H1 (cell line): ENCODE data around the gene SPTBN5. TPM values are rescaled to one million over a fixed set of nuclear protein-coding genes. Genes with fewer than 3 reads are reported as not detected.

Experiments
- CTCF ChIA-PET: fragments of 300-600 bp; sonication (Branson Sonifier 250); formaldehyde crosslinking; loops from one replicate; lab custom pipeline; 2021; ENCODE audit not compliant: partially characterized antibody; lab: Charles Lee
- POLR2A ChIA-PET: fragments of 300-600 bp; sonication (Branson Sonifier 250); formaldehyde crosslinking; loops from one replicate; lab custom pipeline; 2021; ENCODE audit warnings: inconsistent platforms; ENCODE audit not compliant: partially characterized antibody; lab: Charles Lee
- DNase-seq, 2 experiments: peaks; one replicate each; pipeline versions ENCODE4 v3.0.0 to v3.0.0-alpha.2; 2010 to 2022; ENCODE audit warnings: low spot score in 2 of 2, low read depth in 1 of 2, mixed read lengths in 1 of 2
- FAIRE-seq: peaks from 2 replicates; lab custom pipeline; 2011; peaks lifted over from hg19 to GRCh38; lab: Jason Lieb, UNC
- H2AFZ ChIP-seq: 2 replicates; pipeline ENCODE4 v1.8.1; 2012; ENCODE audit warnings: low read length, inconsistent platforms
- H2AK5ac ChIP-seq: 2 replicates; pipeline ENCODE4 v1.6.1; 2013; ENCODE audit warnings: low read depth, low read length
- H2BK120ac ChIP-seq: replicated peaks from 2 replicates; pipeline ENCODE3; 2013; ENCODE audit warnings: low read depth, low read length, inconsistent platforms
- H2BK12ac ChIP-seq: 2 replicates; pipeline ENCODE4 v1.6.1; 2013; ENCODE audit warnings: low read depth, low read length
- H2BK15ac ChIP-seq: 2 replicates; pipeline ENCODE4 v1.6.1; 2013; ENCODE audit warnings: low read length
- H2BK20ac ChIP-seq: 2 replicates; pipeline ENCODE4 v1.6.1; 2013; ENCODE audit warnings: low read length
- H2BK5ac ChIP-seq: 2 replicates; pipeline ENCODE4 v1.6.1; 2013; ENCODE audit warnings: low read depth, low read length
- H3K14ac ChIP-seq: 2 replicates; pipeline ENCODE4 v1.6.1; 2013; ENCODE audit warnings: inconsistent platforms; ENCODE audit not compliant: insufficient read length
- H3K18ac ChIP-seq: 2 replicates; pipeline ENCODE4 v1.6.1; 2013; ENCODE audit warnings: low read length; ENCODE audit errors: extremely low read depth
- H3K23ac ChIP-seq: 2 replicates; pipeline ENCODE4 v1.6.1; 2013; ENCODE audit warnings: inconsistent platforms; ENCODE audit not compliant: insufficient read length
- H3K23me2 ChIP-seq: 2 replicates; pipeline ENCODE4 v1.6.1; 2013; ENCODE audit warnings: low read depth, low read length
- H3K27ac ChIP-seq: 2 replicates; pipeline ENCODE4 v1.6.1; 2011; ENCODE audit warnings: low read depth, low read length, inconsistent platforms
- H3K27me3 ChIP-seq, 4 experiments: replicated peaks in 1 of 4; 1 replicate in 1 of 4; 2 replicates in 3 of 4; pipeline versions ENCODE4 v1.6.1 to v1.8.1; 2011 to 2013; ENCODE audit warnings: low read length in 3 of 4, mild to moderate bottlenecking in 3 of 4, inconsistent platforms in 2 of 4, mixed read lengths in 2 of 4, moderate library complexity in 1 of 4; ENCODE audit not compliant: control insufficient read depth in 3 of 4, insufficient read depth in 3 of 4; ENCODE audit errors: extremely low read depth in 1 of 4
- H3K36me3 ChIP-seq, 4 experiments: 2 replicates each; pipeline versions ENCODE4 v1.6.1 to v1.8.1; 2011 to 2013; ENCODE audit warnings: mild to moderate bottlenecking in 4 of 4, low read length in 3 of 4, moderate library complexity in 2 of 4, control low read depth in 1 of 4, inconsistent platforms in 1 of 4; ENCODE audit not compliant: insufficient read depth in 4 of 4, control insufficient read depth in 2 of 4
- H3K4ac ChIP-seq: replicated peaks from 2 replicates; pipeline ENCODE3; 2013; ENCODE audit warnings: low read length, low read depth, mixed read lengths, inconsistent platforms; ENCODE audit not compliant: insufficient read length
- H3K4me1 ChIP-seq, 4 experiments: replicated peaks in 1 of 4; 1 replicate in 1 of 4; 2 replicates in 3 of 4; pipeline versions ENCODE4 v1.6.1 to v1.8.1; 2011 to 2013; ENCODE audit warnings: low read length in 3 of 4, inconsistent platforms in 2 of 4, mixed read lengths in 1 of 4; ENCODE audit not compliant: insufficient read depth in 4 of 4, control insufficient read depth in 3 of 4
- H3K4me2 ChIP-seq, 2 experiments: 2 replicates each; pipeline versions ENCODE4 v1.6.1 to v1.8.1; 2011 to 2013; ENCODE audit warnings: low read depth in 2 of 2, low read length in 2 of 2, control low read depth in 1 of 2, inconsistent platforms in 1 of 2, mild to moderate bottlenecking in 1 of 2; ENCODE audit not compliant: insufficient read depth in 1 of 2
- H3K4me3 ChIP-seq, 4 experiments: fragments of 200-600, 300-600 bp in 1 of 4; sonication (generic), shearing (Covaris generic), sonication (Bioruptor Twin) in 1 of 4; 2 replicates each; pipeline versions ENCODE4 v1.5.1 to v1.8.1; 2011 to 2016; ENCODE audit warnings: low read length in 4 of 4, low read depth in 3 of 4, control low read depth in 2 of 4, inconsistent platforms in 2 of 4, mild to moderate bottlenecking in 2 of 4, mixed read lengths in 1 of 4, moderate library complexity in 1 of 4; ENCODE audit not compliant: insufficient read depth in 2 of 4; ENCODE audit errors: extremely low read depth in 1 of 4
- H3K56ac ChIP-seq: replicated peaks from 2 replicates; pipeline ENCODE3; 2013; ENCODE audit warnings: low read depth, mild to moderate bottlenecking, mixed read lengths, low read length, inconsistent platforms; ENCODE audit not compliant: insufficient read length
- H3K79me1 ChIP-seq: 2 replicates; pipeline ENCODE4 v1.6.1; 2013; ENCODE audit warnings: low read depth, low read length, control low read depth
- H3K79me2 ChIP-seq, 2 experiments: 2 replicates each; pipeline versions ENCODE4 v1.6.1 to v1.8.1; 2012 to 2013; ENCODE audit warnings: low read length in 2 of 2, mild to moderate bottlenecking in 2 of 2, inconsistent platforms in 1 of 2; ENCODE audit not compliant: insufficient read depth in 2 of 2, control insufficient read depth in 1 of 2
- H3K9ac ChIP-seq, 4 experiments: replicated peaks in 1 of 4; 1 replicate in 1 of 4; 2 replicates in 3 of 4; pipeline versions ENCODE4 v1.6.1 to v1.8.1; 2011 to 2013; ENCODE audit warnings: low read depth in 3 of 4, low read length in 3 of 4, control low read depth in 2 of 4, mild to moderate bottlenecking in 2 of 4, moderate library complexity in 2 of 4, inconsistent platforms in 1 of 4; ENCODE audit errors: extremely low read depth in 1 of 4
- H3K9me3 ChIP-seq, 2 experiments: 2 replicates each; pipeline versions ENCODE4 v1.6.1 to v1.8.1; 2012 to 2013; ENCODE audit warnings: mild to moderate bottlenecking in 2 of 2, moderate library complexity in 2 of 2, control low read depth in 1 of 2, inconsistent platforms in 1 of 2, low read depth in 1 of 2, low read length in 1 of 2, mixed read lengths in 1 of 2; ENCODE audit not compliant: insufficient read depth in 2 of 2
- H4K20me1 ChIP-seq, 2 experiments: replicated peaks in 1 of 2; 2 replicates each; pipeline versions ENCODE3 to v1.8.1; 2011 to 2013; ENCODE audit warnings: inconsistent platforms in 2 of 2, low read length in 2 of 2, mild to moderate bottlenecking in 1 of 2; ENCODE audit not compliant: insufficient read depth in 2 of 2, control insufficient read depth in 1 of 2
- H4K5ac ChIP-seq: 2 replicates; pipeline ENCODE4 v1.6.1; 2013; ENCODE audit warnings: low read length, low read depth, mixed read lengths, inconsistent platforms; ENCODE audit not compliant: insufficient read length
- H4K8ac ChIP-seq: 2 replicates; pipeline ENCODE4 v1.8.0; 2013; ENCODE audit warnings: mild to moderate bottlenecking, moderate library complexity, low read length, inconsistent platforms; ENCODE audit not compliant: insufficient read depth; ENCODE audit errors: extremely low read depth
- H4K91ac ChIP-seq: replicated peaks from 2 replicates; pipeline ENCODE3; 2013; ENCODE audit warnings: low read length, mixed read lengths, inconsistent platforms; ENCODE audit not compliant: insufficient read length
- E2F6 ChIP-seq: IDR thresholded peaks from 2 replicates; pipeline ENCODE4 v1.6.1; 2012; ENCODE audit warnings: inconsistent platforms
- EP300 ChIP-seq, 2 experiments: IDR thresholded peaks; 1 replicate in 1 of 2; 2 replicates in 1 of 2; pipeline ENCODE4 v1.6.1; 2011 to 2012; ENCODE audit warnings: low read depth in 2 of 2, low read length in 2 of 2, mild to moderate bottlenecking in 2 of 2, borderline replicate concordance in 1 of 2, inconsistent platforms in 1 of 2, moderate library complexity in 1 of 2
- GABPA ChIP-seq: IDR thresholded peaks from 2 replicates; pipeline ENCODE4 v1.6.1; 2011; ENCODE audit warnings: mild to moderate bottlenecking, low read length, moderate library complexity, borderline replicate concordance; ENCODE audit not compliant: insufficient read depth
- KDM4A ChIP-seq: IDR thresholded peaks from one replicate; pipeline ENCODE4 v1.7.1; 2012; ENCODE audit warnings: low read depth, mild to moderate bottlenecking, moderate library complexity, low read length, inconsistent platforms; ENCODE audit not compliant: severe bottlenecking
- NRF1 ChIP-seq: IDR thresholded peaks from 2 replicates; pipeline ENCODE4 v1.6.1; 2011; ENCODE audit warnings: mild to moderate bottlenecking, low read depth, low read length, improper control_type of control experiment
- SAP30 ChIP-seq: fragments of 300-600 bp; sonication (generic); IDR thresholded peaks from 2 replicates; pipeline ENCODE4 v1.7.1; 2012; ENCODE audit warnings: low read length, moderate library complexity, mild to moderate bottlenecking, inconsistent platforms; ENCODE audit not compliant: insufficient read depth, insufficient replicate concordance
- SIN3A ChIP-seq, 2 experiments: IDR thresholded peaks in 1 of 2; conservative IDR thresholded peaks in 1 of 2; 2 replicates each; pipeline ENCODE4 v1.6.1; 2011 to 2012; ENCODE audit warnings: low read length in 2 of 2, improper control_type of control experiment in 1 of 2, low read depth in 1 of 2, mild to moderate bottlenecking in 1 of 2
- TAF1 ChIP-seq: IDR thresholded peaks from 2 replicates; pipeline ENCODE4 v1.6.1; 2011; ENCODE audit warnings: mild to moderate bottlenecking, low read depth, low read length
- WGBS, 2 experiments: shearing (Covaris generic) in 1 of 2; methylation state at CpG; one replicate each; pipeline versions ENCODE4 v1.1.6 to v1.1.7; 2013 to 2015; ENCODE audit warnings: low lambda C conversion rate in 2 of 2, mixed read lengths in 2 of 2, inconsistent platforms in 1 of 2, low coverage in 1 of 2, missing lambda C conversion rate in 1 of 2; ENCODE audit not compliant: insufficient replicate concordance in 2 of 2, insufficient coverage in 1 of 2, insufficient read length in 1 of 2; ENCODE audit errors: extremely low coverage in 1 of 2, missing lambda C conversion rate in 1 of 2; 5-methylcytosine and 5-hydroxymethylcytosine counted together
- polyA plus RNA-seq, 7 experiments: library from polyadenylated mRNA; depleted of rRNA in 3 of 7; stranded (reverse) in 5 of 7; unstranded in 2 of 7; fragments of >200 nt in 5 of 7; fragments of 200-250 nt in 2 of 7; gene quantifications; 1 replicate in 5 of 7; 2 replicates in 1 of 7; 4 replicates in 1 of 7; pipeline versions ENCODE4 v1.2.1 to v1.2.3, GENCODE V29; 2011 to 2013; ENCODE audit warnings: missing spikeins in 2 of 7, mixed read lengths in 2 of 7
- total RNA-seq: library from RNA; stranded (reverse); fragmentation: NEBNext Ultra II Directional; extraction: Animal tissue kit (Norgen Biotek cat#: 25700); gene quantifications from 2 replicates; pipeline ENCODE4 v1.2.1, GENCODE V29; 2021

The SPTBN5 gene
- total and polyA plus RNA-seq, 2 of the 8 experiments (the other 6 are each of a cell fraction or from before 2014, with no cell fraction given): 0.32 to 0.84 TPM

- Histone ChIP-seq H2BK5ac (no peak overlapping the region), H3K56ac (no peak overlapping the region), H3K4me1 (peaks cover 0 to 4% (median 0%) of the 10 kb centered on the region in 4 experiments; a peak in 3 of 7 replicates), H3K36me3 (peaks cover 3 to 11% (median 7%) of the 10 kb centered on the region in 4 experiments; a peak in 7 of 8 replicates), H2BK12ac (no peak overlapping the region), H3K9ac (no peak overlapping the region), H3K27ac (no peak overlapping the region)
- CTCF ChIA-PET: interaction anchor here (0.7 to 1.0 kb wide), 3 partner anchors 10 to 88 kb away, joined by 3 to 5 read pairs (median 3); no protein-coding TSS in a partner anchor
- DNase-seq: no peak
- TF ChIP-seq GABPA: no peak
- no peak for TF ChIP-seq TAF1
- no peak for TF ChIP-seq SAP30
- TF ChIP-seq KDM4A: no peak
- TF ChIP-seq EP300 (IDR thresholded peaks at IDR 0.05; ENCODE audit: borderline replicate concordance in 1 of 2, low read depth in 2 of 2, low read length in 2 of 2): no peak
- no peak for TF ChIP-seq E2F6
- TF ChIP-seq NRF1: no peak
- no peak for TF ChIP-seq SIN3A (conservative IDR thresholded peaks at IDR 0.05 in 1 of 2, IDR thresholded peaks at IDR 0.05 in 1 of 2; ENCODE audit: low read depth in 1 of 2, low read length in 2 of 2)
- TF ChIP-seq, all 59 proteins: peak for 0
- H4K20me1 ChIP-seq: peaks cover 1 to 10% of the 10 kb centered on the region in 2 experiments
- H3K27me3 ChIP-seq: no peaks in the 10 kb centered on the region
- H2BK120ac ChIP-seq: no peak overlapping the region
- no peak overlapping the region for H4K91ac ChIP-seq
- H3K23me2 ChIP-seq: no peaks in the 10 kb centered on the region
- H3K4ac ChIP-seq: no peak overlapping the region
- no peak overlapping the region for H4K8ac ChIP-seq
- peaks cover 7% of the 10 kb centered on the region; the same call in 1 of the 2 replicates for H3K79me1 ChIP-seq
- no peak overlapping the region for H3K4me3 ChIP-seq
- 95% methylated on average over 3 of the region's 3 CpGs; no CpG with 5 or more reads in 1 of the 2 experiments for WGBS, 2 experiments
- H2BK15ac ChIP-seq: no peak overlapping the region
- H4K5ac ChIP-seq: no peak overlapping the region
- H3K18ac ChIP-seq: no peak overlapping the region
- no peak overlapping the region for H2AFZ ChIP-seq
- no peak overlapping the region for H3K4me2 ChIP-seq
- no peaks in the 10 kb centered on the region for H3K79me2 ChIP-seq
- no peaks in the 10 kb centered on the region for H3K9me3 ChIP-seq
- no peak overlapping the region for H2BK20ac ChIP-seq
- FAIRE-seq: no peak
- H2AK5ac ChIP-seq: no peak overlapping the region
- no peak overlapping the region for H3K14ac ChIP-seq
- POLR2A ChIA-PET: interaction anchor here (1.6 kb wide), 1 partner anchor 11 kb away, joined by 3 read pairs; no protein-coding TSS in a partner anchor
- no peak overlapping the region for H3K23ac ChIP-seq
These were observed 29.6 kb upstream of the SPTBN5 start for GRCh38 chr15:41923401-41923997.
